HepG2 (cell line): ENCODE results near the gene TCF7L2. TPM values are rescaled to one million over a fixed set of nuclear protein-coding genes. Genes with fewer than 3 reads are reported as not detected.

Experiments
- ATAC-seq: fragments of 200-7000 bp; cut with Tn5 transposase; 3 replicates; pipeline ENCODE4 v1.9.1; 2020; ENCODE audit warnings: mild to moderate bottlenecking, moderate library complexity
- BruUV-seq: library from RNA; stranded (reverse); fragments of 400-500 nt; replicated peaks from 2 replicates; lab custom pipeline; 2021; lab: Mats Ljungman, UMichigan
- CTCF ChIA-PET: fragments of 300-600 bp; formaldehyde crosslinking; extraction: SDS; loops from one replicate; lab custom pipeline; 2021; ENCODE audit warnings: low total read pairs, inconsistent platforms, low intra/inter-chr PET ratio; lab: Yijun Ruan, JAX
- POLR2A ChIA-PET: fragments of 350-600 bp; sonication (Branson Sonifier 250); formaldehyde crosslinking; loops from one replicate; lab custom pipeline; 2020; ENCODE audit warnings: antibody characterized with exemption, inconsistent platforms; lab: Yijun Ruan, JAX
- DNase-seq: peaks from one replicate; pipeline ENCODE4 v3.0.0-alpha.2; 2015; ENCODE audit warnings: low spot score
- FAIRE-seq: peaks from 3 replicates; lab custom pipeline; 2011; peaks lifted over from hg19 to GRCh38; lab: Jason Lieb, UNC
- H2AFZ ChIP-seq: one replicate; pipeline ENCODE4 v1.6.1; 2011; ENCODE audit warnings: low read length, inconsistent platforms
- H3K27ac ChIP-seq: fragments of 300-600 bp; 3 replicates; pipeline ENCODE4 v1.8.0; 2011; ENCODE audit warnings: mixed run types, mild to moderate bottlenecking, mixed read lengths, low read length, inconsistent platforms; ENCODE audit not compliant: insufficient read depth; ENCODE audit errors: extremely low read length
- H3K27me3 ChIP-seq, 2 experiments: fragments of 200-600 bp in 1 of 2; 2 replicates in 1 of 2; 3 replicates in 1 of 2; pipeline versions ENCODE4 v1.6.0 to v1.8.0; 2011; ENCODE audit warnings: low read length in 2 of 2, mild to moderate bottlenecking in 2 of 2, moderate library complexity in 2 of 2, inconsistent platforms in 1 of 2; ENCODE audit not compliant: insufficient read depth in 2 of 2, control insufficient read depth in 1 of 2
- H3K36me3 ChIP-seq, 2 experiments: fragments of 200-600 bp in 1 of 2; replicated peaks in 1 of 2; 2 replicates in 1 of 2; 3 replicates in 1 of 2; pipeline versions ENCODE4 v1.5.1 to v1.8.0; 2011; ENCODE audit warnings: low read length in 2 of 2, inconsistent platforms in 1 of 2; ENCODE audit not compliant: insufficient read depth in 2 of 2, control insufficient read depth in 1 of 2
- H3K4me1 ChIP-seq: 2 replicates; pipeline ENCODE4 v1.5.1; 2012; ENCODE audit warnings: low read length, inconsistent platforms; ENCODE audit not compliant: insufficient read depth
- H3K4me2 ChIP-seq: 2 replicates; pipeline ENCODE4 v1.6.0; 2011; ENCODE audit warnings: low read depth, low read length, inconsistent platforms
- H3K4me3 ChIP-seq, 3 experiments: fragments of 200-600 bp in 1 of 3; sonication (generic), shearing (Covaris generic) in 1 of 3; replicated peaks in 1 of 3; 2 replicates each; pipeline ENCODE4 v1.5.1; 2011 to 2016; ENCODE audit warnings: low read length in 3 of 3, inconsistent platforms in 2 of 3, low read depth in 2 of 3, mild to moderate bottlenecking in 2 of 3, control low read depth in 1 of 3, mixed read lengths in 1 of 3; ENCODE audit not compliant: insufficient read depth in 1 of 3
- H3K79me2 ChIP-seq: one replicate; pipeline ENCODE4 v1.6.1; 2011; ENCODE audit warnings: low read length, inconsistent platforms; ENCODE audit not compliant: insufficient read depth
- H3K9ac ChIP-seq: 2 replicates; pipeline ENCODE4 v1.6.0; 2011; ENCODE audit warnings: mild to moderate bottlenecking, low read depth, low read length, inconsistent platforms; ENCODE audit not compliant: insufficient read depth
- H3K9me3 ChIP-seq: 2 replicates; pipeline ENCODE4 v1.5.1; 2012; ENCODE audit warnings: mild to moderate bottlenecking, low read length
- H4K20me1 ChIP-seq: 2 replicates; pipeline ENCODE4 v1.6.0; 2011; ENCODE audit warnings: inconsistent platforms, mild to moderate bottlenecking, low read length, moderate library complexity; ENCODE audit not compliant: insufficient read depth
- BCL6 ChIP-seq: IDR thresholded peaks from 2 replicates; pipeline ENCODE4 v1.6.1; 2016; ENCODE audit warnings: missing genetic modification reagents, missing compliant biosample characterization
- JUN ChIP-seq: sonication (generic); formaldehyde crosslinking; IDR thresholded peaks from 2 replicates; pipeline ENCODE4 v1.4.0; 2020; ENCODE audit warnings: mild to moderate bottlenecking, missing genetic modification reagents
- NONO ChIP-seq, 2 experiments: fragments of 450-650 bp in 1 of 2; sonication (generic) in 1 of 2; formaldehyde crosslinking in 1 of 2; IDR thresholded peaks in 1 of 2; conservative IDR thresholded peaks in 1 of 2; 2 replicates each; pipeline versions ENCODE4 v1.6.1 to v1.8.0; 2017 to 2022; ENCODE audit warnings: mild to moderate bottlenecking in 1 of 2, missing genetic modification reagents in 1 of 2, moderate library complexity in 1 of 2
- PCBP2 ChIP-seq: fragments of 200-400 bp; formaldehyde crosslinking; optimal IDR thresholded peaks from 2 replicates; pipeline ENCODE3; 2018; ENCODE audit warnings: low read length, low read depth; ENCODE audit not compliant: poor library complexity, severe bottlenecking
- RBM22 ChIP-seq: fragments of 200-400 bp; formaldehyde crosslinking; optimal IDR thresholded peaks from 2 replicates; pipeline ENCODE3; 2017; ENCODE audit warnings: mild to moderate bottlenecking, low read length, moderate library complexity
- RCOR2 ChIP-seq: IDR thresholded peaks from 2 replicates; pipeline ENCODE4 v1.6.1; 2016; ENCODE audit warnings: missing biosample characterization, missing genetic modification reagents
- SIN3A ChIP-seq: IDR thresholded peaks from 2 replicates; pipeline ENCODE4 v1.6.1; 2011; ENCODE audit warnings: low read depth, mild to moderate bottlenecking, control low read depth, low read length, borderline replicate concordance
- ZFAT ChIP-seq: sonication (generic); formaldehyde crosslinking; conservative IDR thresholded peaks from 2 replicates; pipeline ENCODE4 v1.8.1; 2023; ENCODE audit warnings: missing genetic modification reagents, inconsistent platforms
- ZFY ChIP-seq: sonication (generic); formaldehyde crosslinking; IDR thresholded peaks from 2 replicates; pipeline ENCODE4 v1.4.0; 2020; ENCODE audit warnings: missing genetic modification reagents
- ZNF260 ChIP-seq: sonication (generic); formaldehyde crosslinking; IDR thresholded peaks from 2 replicates; pipeline ENCODE4 v1.4.0; 2020; ENCODE audit warnings: missing genetic modification reagents, low read depth, mild to moderate bottlenecking, borderline replicate concordance
- ZNF354B ChIP-seq: sonication (generic); formaldehyde crosslinking; IDR thresholded peaks from 2 replicates; pipeline ENCODE4 v1.8.0; 2022; ENCODE audit warnings: mild to moderate bottlenecking, missing genetic modification reagents
- ZNF619 ChIP-seq: sonication (generic); formaldehyde crosslinking; IDR thresholded peaks from 2 replicates; pipeline ENCODE4 v1.4.0; 2020; ENCODE audit warnings: mild to moderate bottlenecking, missing genetic modification reagents
- WGBS: methylation state at CpG from one replicate; pipeline ENCODE4 v1.1.6; 2017; ENCODE audit warnings: low lambda C conversion rate; 5-methylcytosine and 5-hydroxymethylcytosine counted together
- in situ Hi-C: cut with HindIII; loops from 2 replicates; pipeline ENCODE4 v1.10.0; 2017; ENCODE audit warnings: low pct_unique_long_range_greater_than_20kb; ENCODE audit not compliant: extremely low pct_ligation_motif_present
- intact Hi-C: fragments of 100-400 bp; cut with micrococcal nuclease; formaldehyde crosslinking; loops from one replicate; pipeline ENCODE4 v1.10.0; 2022; ENCODE audit not compliant: unreplicated experiment
- polyA plus RNA-seq, 8 experiments: library from polyadenylated mRNA; depleted of rRNA in 3 of 8; stranded (reverse) in 7 of 8; unstranded in 1 of 8; fragments of >200 nt; fragmentation: Illumina TruSeq in 4 of 8; extraction: Trizol in 4 of 8; gene quantifications; 2 replicates each; pipeline versions ENCODE4 v1.2.1 to v1.2.3, GENCODE V29; 2011 to 2016; ENCODE audit warnings: low read depth in 4 of 8, missing spikeins in 1 of 8, mixed read lengths in 1 of 8; ENCODE audit not compliant: insufficient read depth in 1 of 8
- total RNA-seq, 5 experiments: library from RNA; depleted of rRNA; stranded (reverse); fragments of >200 nt; fragmentation: Illumina TruSeq; extraction: Trizol; gene quantifications; 2 replicates each; pipeline ENCODE4 v1.2.3, GENCODE V29; 2016; ENCODE audit warnings: low read depth in 1 of 5
- TF ChIP-seq, protein P1 (sequence below): sonication (generic); formaldehyde crosslinking; IDR thresholded peaks from 2 replicates; pipeline ENCODE4 v1.4.0; 2020; ENCODE audit warnings: missing genetic modification reagents
- TF ChIP-seq, protein P2 (sequence below): sonication (generic); formaldehyde crosslinking; IDR thresholded peaks from 2 replicates; pipeline ENCODE4 v1.8.0; 2022; ENCODE audit warnings: low read depth, missing genetic modification reagents

The TCF7L2 gene
- total and polyA plus RNA-seq, 2 of the 13 experiments (the other 11 are each of a cell fraction or from before 2014, with no cell fraction given), result 3.9 to 13.7 TPM

DNA sequence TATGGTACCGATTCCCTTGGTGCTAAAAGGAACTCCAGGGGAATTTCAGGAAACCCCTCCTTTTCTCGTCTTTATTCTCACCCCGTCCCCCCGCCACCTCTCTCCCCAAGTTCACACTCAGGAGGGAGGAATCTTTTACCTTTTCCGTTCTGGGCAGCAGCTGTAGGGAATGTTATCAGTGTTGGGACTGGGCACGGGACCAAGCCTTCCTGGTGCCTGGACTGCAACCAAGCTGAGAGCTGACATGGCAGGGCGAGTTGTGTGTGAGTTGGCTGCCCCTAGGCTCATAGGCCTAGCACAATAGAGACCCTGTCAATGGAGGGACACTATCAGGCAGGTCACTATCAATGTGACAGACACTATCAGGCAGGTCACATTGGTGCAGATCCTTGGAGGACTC, 121.4 kb downstream of the TCF7L2 start:
- BruUV-seq, result no TSS peak
- FAIRE-seq, result no peak
- POLR2A ChIA-PET, result no interaction called here
- no peak for ATAC-seq
- WGBS, result over 99% methylated on average over 7 of the region's 7 CpGs
- peaks cover 61% of the 10 kb centered on the region for H4K20me1 ChIP-seq
- no peak overlapping the region for H2AFZ ChIP-seq
- H3K27me3 ChIP-seq, result no peaks in the 10 kb centered on the region
- no peak overlapping the region for H3K4me3 ChIP-seq
- no peak overlapping the region for H3K4me2 ChIP-seq
- in situ Hi-C loops, result no loop called here
- TF ChIP-seq RBM22 (peak; percentile 85), PCBP2 (no peak)
- no peak overlapping the region for H3K9ac ChIP-seq
- CTCF ChIA-PET, result no interaction called here
- intact Hi-C loops, result loop anchor here (5.0 to 10.0 kb wide), 2 partner anchors 54 to 507 kb away; no protein-coding TSS in a partner anchor
- H3K79me2 ChIP-seq, result peaks cover 52% of the 10 kb centered on the region
- DNase-seq, result no peak
- peaks cover 54% of the 10 kb centered on the region for H3K4me1 ChIP-seq
- H3K27ac ChIP-seq, result no peak overlapping the region
- no peaks in the 10 kb centered on the region for H3K9me3 ChIP-seq
- H3K36me3 ChIP-seq, result peaks cover 2 to 30% of the 10 kb centered on the region in 2 experiments; a peak in 4 of 5 replicates

DNA sequence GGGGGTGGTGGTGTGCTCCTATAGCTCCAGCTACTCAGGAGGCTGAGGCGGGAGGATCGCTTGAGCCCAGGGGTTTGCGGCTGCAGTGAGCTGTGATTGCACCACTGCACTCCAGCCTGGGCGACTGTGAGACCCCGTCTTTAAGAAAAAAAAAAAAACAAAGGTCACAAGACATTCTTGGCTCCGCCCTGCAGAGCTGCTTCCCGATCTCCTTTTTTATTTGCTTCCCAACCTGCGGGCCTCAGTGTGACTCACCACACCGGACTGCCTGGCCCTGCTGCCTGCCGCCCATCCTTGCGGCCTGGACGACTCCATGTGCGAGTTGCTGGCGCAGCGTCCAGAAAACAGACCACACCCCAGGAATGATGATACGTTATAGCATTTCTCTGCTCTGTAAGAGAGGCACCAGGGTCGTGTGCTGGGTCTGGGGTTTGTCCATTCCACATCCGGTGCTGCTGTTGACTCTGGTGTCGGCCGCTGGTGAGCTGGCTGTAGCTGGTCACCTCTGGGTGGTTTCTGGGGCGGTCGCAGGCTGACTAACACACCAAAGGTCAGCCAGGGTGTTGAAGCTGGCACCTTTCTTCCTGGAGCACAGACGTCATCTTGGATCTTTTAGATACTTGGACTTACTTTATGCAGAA, 123.6 kb downstream of the TCF7L2 start:
- 12% methylated on average over 23 of the region's 23 CpGs for WGBS
- H3K79me2 ChIP-seq, result peaks cover 38% of the 10 kb centered on the region
- H2AFZ ChIP-seq, result no peak overlapping the region
- H3K36me3 ChIP-seq, result peaks cover 2 to 24% of the 10 kb centered on the region in 2 experiments; a peak in 4 of 5 replicates
- peak overlapping the region; percentile 46 for H3K27ac ChIP-seq
- peak; percentile 91 for DNase-seq
- intact Hi-C loops (loop anchor here (5.0 to 10.0 kb wide), 2 partner anchors 56 to 509 kb away; no protein-coding TSS in a partner anchor), in situ Hi-C loops (no loop called here)
- no peaks in the 10 kb centered on the region for H3K9me3 ChIP-seq
- no TSS peak for BruUV-seq
- peak; percentile 73 for FAIRE-seq
- H3K9ac ChIP-seq, result no peak overlapping the region
- peak overlapping the region; percentile 63 for H3K4me2 ChIP-seq
- POLR2A ChIA-PET, result interaction anchor here (0.7 to 1.8 kb wide), 11 partner anchors 9 to 124 kb away, joined by 3 to 17 read pairs (median 3); partner anchors contain the start of gene TCF7L2
- H4K20me1 ChIP-seq, result peaks cover 51% of the 10 kb centered on the region
- H3K4me3 ChIP-seq, result peak overlapping the region in 2 of 3 experiments; percentile 18 to 40; a peak in 2 of 6 replicates
- CTCF ChIA-PET, result no interaction called here
- H3K27me3 ChIP-seq, result no peaks in the 10 kb centered on the region
- peaks cover 32% of the 10 kb centered on the region for H3K4me1 ChIP-seq
- ATAC-seq, result peak; percentile 98
- TF ChIP-seq, protein P1, sequence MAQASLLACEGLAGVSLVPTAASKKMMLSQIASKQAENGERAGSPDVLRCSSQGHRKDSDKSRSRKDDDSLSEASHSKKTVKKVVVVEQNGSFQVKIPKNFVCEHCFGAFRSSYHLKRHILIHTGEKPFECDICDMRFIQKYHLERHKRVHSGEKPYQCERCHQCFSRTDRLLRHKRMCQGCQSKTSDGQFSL (CRISPR knock-in tag), result no peak
- TF ChIP-seq ZNF260 (CRISPR knock-in tag), result no peak
- no peak for TF ChIP-seq NONO (IDR thresholded peaks at IDR 0.05)
- no peak for TF ChIP-seq NONO (CRISPR knock-in tag; conservative IDR thresholded peaks at IDR 0.05)
- TF ChIP-seq RCOR2 (CRISPR knock-in tag), result no peak
- TF ChIP-seq JUN (CRISPR knock-in tag), result peak; percentile 66; the same call in 1 of the 2 replicates
- no peak for TF ChIP-seq ZNF619
- 0 out of 2 replicates have a peak, but pooled peaks have one; percentile 33 for TF ChIP-seq ZNF354B
- no peak for TF ChIP-seq ZFAT (CRISPR knock-in tag)
- TF ChIP-seq SIN3A, result no peak
- peak; percentile 76 for TF ChIP-seq BCL6 (CRISPR knock-in tag)
- peak; percentile 58; the same call in 1 of the 2 replicates for TF ChIP-seq ZFY (CRISPR knock-in tag)
- TF ChIP-seq, protein P2, sequence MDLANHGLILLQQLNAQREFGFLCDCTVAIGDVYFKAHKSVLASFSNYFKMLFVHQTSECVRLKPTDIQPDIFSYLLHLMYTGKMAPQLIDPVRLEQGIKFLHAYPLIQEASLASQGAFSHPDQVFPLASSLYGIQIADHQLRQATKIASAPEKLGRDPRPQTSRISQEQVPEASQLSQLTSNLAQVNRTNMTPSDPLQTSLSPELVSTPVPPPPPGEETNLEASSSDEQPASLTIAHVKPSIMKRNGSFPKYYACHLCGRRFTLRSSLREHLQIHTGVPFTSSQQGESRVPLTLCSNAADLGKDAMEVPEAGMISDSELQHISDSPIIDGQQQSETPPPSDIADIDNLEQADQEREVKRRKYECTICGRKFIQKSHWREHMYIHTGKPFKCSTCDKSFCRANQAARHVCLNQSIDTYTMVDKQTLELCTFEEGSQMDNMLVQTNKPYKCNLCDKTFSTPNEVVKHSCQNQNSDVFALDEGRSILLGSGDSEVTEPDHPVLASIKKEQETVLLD (CRISPR knock-in tag), result no peak
